AML-193 (cell line): ENCODE results near the gene MAP1LC3B.

ENCODE experiments used
- DNase-seq, 2 experiments: peaks; one replicate each; lab custom pipeline; 2025; lab: John Stamatoyannopoulos, UW

The MAP1LC3B gene

DNA sequence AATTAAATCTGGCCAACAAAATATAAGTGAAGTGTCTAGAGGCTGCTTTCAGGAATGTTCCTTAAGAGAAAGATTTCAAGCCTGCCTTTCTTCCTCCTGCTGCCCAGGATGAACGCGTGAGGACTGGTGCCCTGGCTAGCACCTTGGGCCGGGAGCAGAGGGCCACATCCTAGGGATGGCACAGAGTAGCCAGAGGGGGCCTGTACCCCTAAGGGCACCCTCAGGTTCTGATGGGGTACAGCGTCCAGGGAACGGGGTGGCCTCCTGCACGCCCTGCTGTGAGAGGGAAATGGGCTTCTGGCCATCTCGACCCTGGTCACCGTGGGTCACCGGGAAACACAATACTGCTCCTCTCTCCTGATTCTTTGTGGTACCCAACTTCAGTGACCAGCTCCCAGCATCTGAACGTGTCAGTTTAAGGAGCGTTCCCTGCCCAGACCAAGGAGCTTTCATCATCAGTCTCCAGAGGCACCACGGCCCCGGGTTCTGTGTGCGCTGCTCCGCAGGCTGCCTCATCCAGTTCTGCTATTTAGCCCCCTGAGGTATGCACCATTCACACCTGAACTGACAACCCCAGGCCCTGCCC is 40.3 kb downstream of the MAP1LC3B start:
- no peak for DNase-seq

DNA sequence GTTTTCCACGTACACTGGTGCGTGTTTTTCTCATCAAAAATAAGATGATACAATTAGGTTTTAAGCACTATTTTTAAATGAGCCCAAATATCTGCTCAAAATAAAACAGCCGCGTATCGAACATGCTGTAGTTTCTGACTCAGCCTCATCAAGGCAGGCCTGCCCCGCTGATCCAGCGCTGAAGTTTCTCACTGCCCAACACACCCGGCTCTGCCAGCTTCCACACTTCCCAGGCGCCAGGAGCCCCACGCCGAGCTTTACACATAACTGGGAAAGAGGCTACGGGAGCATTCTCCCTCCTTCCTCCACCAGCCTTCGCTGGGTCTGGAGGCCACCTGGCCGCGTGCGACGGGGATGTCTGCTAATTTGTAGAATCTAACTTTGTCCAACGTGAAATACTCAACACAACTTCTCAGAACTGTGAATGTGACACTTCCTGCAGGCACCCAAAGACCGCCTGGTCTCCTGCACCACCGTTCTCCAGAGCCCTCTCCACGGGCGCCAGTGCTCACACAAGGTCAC is 42.1 kb downstream of the MAP1LC3B start:
- DNase-seq = no peak

DNA sequence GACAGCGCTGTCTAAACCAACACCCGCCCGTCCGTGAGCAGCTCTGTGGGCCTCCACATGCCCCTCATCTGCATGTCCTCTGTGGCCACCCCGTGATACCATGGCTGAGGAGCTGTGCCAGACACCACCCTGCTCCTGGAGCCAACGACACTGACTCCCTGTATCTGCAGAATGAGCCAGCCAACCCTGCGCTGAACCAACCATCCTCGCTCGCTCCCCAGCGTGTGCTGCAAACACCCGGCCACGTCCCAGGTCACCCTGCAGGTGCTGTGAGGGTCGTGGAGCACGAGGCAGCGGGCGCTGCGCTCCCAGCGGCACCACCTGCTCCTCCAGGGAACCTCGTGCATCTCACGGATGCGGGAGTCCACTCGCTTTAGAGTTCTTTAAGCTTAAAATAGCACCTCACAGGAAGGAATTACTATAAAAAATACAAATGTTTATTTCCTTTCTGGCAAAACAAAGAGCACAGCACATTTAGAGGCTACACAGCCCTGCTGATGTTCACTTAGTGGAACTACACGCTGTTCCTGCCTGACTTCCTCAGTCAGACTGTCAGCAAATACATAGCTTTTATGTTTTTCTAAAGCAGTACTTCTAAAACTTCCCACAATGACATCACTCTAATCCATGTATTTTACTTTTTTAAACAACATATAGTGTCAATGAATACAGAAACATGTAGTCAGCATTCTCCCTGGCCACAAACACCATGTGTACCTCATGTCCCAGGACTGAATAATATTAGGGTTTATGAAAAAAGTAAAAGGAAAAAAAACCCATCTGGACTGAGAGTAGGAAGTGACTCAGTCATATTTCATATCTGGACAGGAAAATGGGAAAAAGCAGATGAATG is 43.5 kb downstream of the MAP1LC3B start:
- no peak for DNase-seq

DNA sequence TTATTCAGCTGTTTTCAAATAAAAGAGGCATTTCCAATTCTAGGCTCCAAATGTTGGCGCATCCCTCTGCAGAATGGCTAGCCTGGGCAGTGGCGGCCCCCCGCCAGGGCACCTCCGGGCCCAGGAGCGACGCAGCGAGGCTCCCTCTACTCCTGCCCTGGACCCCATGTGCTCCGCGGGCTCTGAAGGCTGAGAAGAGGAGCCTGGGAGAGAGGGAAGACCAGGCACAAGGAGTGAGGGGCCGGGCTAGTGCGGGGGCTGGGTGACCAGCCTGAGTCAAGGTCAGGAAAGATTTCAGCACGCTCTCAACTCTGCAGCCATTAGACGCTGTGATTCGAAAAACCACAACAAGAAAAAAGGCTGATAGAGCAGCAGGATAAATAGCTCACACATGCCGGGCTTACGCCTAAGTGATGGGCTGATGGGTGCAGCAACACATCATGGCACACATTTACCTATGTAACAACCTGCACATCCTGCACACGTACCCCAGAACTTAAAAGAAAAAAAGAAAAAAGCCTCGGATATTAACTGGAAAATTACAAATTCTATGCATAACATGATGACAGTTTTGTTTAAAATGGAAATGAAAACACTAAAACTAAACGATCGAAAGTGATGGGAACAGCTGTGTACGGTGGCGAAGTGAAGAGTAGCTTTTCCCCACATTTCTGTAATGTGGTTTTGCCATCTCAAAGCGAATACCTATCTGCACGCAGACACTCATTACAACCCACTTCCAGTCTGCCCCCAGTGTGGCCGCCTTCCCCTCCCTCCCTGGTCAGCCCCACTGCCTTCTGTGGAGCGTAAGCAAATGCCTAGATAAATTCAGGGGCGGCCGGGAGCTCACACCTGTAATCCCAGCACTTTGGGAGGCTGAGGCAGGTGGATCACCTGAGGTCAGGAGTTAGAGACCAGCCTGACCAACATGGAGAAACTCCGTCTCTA is 44.4 kb downstream of the MAP1LC3B start:
- DNase-seq = no peak

DNA sequence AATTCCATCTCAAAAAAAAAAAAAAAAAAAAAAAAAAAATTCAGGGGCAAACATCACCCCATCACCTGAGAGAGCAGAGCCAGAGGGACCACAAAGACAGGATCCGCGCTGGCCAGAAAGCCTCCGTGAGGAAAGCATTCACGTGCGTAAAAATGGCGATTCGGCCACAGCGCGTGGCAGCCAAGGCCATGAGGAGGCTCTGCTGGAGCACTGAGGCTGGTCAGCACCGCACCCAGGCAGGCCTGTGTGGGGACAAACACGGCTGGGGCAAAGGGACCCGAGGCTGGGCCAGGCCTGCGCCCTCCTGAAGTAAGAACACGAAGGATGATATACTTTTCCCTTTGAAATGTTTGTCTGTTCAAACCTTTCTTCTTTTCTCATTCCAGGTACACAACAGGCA is 45.2 kb downstream of the MAP1LC3B start:
- DNase-seq = no peak

DNA sequence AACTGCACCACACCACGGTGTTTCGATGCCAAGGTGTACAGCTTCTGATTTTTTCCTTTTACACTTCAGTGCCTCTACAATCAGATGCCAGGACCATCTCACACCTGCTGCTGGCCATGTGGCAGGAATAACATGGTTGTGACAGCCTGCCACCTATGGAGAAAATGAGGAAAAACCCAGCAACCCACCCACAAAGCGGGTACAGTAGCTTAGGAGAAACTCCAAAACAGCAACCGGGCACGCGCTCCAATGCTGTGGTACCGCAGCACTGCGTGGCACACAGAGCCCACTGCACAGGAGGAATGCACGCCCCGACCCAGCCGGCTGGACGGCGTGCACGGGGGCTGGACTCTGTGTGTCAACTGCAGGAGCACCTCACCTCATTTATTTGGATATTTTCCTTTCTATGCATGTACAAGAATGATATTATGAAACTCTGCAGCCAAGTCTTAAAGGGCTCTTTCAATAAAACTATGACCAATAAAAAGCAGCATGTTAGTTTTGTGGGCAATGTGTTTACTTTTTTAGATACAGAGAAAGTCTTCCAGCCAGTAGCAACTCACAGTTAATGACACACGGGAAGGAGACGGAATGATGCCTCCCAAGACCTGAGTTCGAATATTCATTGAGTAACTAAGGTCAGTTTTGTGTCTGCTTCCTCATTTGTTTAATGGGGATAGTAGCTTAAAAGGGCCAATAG is 45.9 kb downstream of the MAP1LC3B start:
- DNase-seq = no peak

DNA sequence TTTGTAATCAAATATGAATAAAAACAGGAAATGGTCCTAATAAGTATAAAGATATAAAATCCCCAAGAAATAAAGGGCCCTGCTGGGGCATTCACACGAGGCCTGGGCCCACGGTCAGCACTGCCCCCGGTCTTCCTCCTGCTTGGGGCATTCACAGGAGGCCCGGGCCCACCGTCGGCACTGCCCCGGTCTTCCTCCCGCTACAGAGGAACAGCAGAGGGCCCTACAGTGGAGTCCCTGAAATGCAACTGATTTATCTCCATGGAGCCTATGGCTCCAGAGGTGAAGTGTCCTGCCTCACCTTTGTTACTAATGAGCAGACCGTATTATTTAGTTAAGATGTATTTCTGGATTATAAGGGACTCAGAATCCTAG is 46.5 kb downstream of the MAP1LC3B start:
- DNase-seq = no peak

DNA sequence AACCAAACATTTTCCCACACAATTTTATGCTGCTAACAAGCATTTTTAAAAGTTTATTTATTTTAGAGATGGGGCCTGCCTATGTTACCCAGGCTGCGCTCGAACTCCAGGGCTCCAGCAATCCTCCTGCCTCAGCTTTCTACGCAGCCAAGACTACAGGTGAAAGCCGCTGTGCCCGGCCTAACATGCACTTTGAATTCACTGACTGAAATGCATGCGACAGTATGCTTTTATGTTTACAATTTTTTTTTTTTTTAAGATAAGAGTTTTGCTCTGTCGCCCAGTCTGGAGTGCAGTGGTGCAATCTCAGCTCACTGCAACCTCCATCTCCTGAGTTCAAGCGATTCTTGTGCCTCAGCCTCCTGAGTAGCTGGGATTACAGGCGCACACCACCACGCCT is 47.8 kb downstream of the MAP1LC3B start:
- no peak for DNase-seq

DNA sequence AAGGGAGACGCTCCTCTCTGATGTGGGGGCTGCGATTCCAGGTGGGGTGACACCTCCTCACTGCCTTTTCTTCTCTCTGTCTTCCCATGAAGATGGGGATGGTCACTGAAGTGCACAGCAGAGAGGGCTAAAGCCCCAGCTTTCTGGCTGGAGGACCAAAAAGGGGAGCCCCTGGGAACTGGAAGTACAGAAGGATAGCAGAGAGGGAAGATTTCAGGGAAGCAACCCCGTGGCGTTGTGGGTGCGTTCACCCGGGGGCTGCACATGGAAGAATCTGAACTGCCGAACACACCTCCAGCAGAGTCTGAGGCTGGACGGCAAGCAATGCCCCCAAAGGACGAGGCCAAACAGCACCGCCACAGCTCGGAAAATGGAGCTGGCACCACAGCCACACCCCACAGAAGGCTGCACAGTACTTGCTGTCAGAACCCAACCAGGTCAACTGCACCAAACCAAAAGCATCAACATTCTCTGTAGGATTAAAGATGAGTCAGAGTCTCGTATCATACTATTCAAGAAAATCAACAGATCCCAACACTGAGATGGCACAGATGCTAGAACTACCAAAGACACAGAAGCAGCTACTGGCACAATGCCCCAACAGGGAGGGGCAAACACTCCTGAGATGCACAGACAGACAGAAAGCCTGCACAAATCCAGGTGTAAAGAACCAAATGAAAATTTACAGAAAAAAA is 49.9 kb downstream of the MAP1LC3B start:
- DNase-seq = no peak

DNA sequence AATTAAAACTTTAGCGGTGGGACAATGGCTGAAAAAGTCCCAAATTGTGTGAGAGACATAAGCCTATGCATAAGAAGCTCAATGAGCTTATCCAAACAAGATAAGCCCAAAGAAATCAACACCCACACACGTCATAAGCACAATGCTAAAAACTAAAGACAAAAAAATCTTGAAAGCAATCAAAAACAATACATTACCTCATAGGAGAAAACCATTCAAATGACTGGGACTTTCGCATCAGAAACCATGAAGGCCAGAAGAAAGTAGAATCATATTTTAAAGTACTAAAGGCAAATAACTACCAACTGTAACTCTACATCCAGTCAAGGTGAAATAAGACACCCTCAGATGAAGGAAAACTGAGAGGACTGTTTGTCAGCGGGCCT is 50.4 kb downstream of the MAP1LC3B start:
- DNase-seq = no peak

DNA sequence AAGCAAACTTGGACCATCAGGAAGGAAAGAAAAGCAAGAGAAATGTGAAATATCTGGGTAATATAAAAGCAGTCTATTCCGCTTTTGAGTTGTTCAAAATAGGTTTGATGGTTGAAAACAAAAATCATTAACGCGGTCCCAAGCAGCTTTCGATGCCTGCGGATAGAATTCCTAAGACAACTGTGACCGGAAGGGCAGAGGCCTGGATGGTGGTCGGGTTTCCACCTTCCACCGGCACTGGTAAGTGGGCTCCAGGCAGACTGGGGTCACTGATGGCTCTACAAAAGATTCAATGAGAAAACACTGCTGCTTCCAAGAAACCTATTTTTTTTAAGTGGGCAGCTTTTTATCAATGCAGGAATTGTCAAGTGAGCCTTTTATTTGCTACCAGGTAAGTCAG is 50.9 kb downstream of the MAP1LC3B start:
- no peak for DNase-seq

DNA sequence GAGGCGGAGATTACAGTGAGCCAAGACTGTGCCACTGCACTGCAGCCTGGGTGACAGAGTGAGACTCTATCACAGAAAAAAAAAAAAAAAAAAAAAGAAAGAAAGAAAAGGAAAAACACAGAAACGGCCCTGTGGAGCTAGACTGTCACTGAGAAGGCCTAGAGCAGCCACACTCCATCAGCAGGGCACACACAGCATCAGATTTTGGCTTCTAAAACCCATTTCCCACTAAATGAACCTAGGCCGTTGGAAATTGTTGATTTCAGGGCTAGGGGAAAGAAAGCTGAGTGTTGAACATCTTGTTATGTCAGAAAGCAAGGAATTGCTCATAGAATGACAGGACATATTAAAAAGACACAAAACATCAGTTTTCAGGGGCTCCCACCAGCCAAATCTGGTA is 51.8 kb downstream of the MAP1LC3B start:
- DNase-seq = no peak

DNA sequence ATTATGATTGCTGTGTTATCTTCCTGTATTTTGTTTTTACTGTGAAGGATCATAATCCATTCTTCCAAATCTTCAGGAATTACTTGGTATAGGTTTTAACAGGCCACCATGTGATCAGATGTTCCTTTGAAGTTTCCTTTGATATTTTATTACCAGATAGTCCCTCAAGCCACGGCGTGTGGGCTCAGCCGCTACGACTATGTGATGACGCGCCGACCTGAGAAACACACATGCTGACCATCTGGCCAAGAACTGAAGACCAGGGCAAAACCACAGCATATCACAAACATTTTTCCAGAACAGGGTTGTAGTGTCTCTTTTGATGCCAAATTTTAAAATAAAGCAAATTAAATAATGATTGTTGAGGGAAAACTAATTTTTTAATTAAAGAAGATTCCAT is 53.4 kb downstream of the MAP1LC3B start:
- no peak for DNase-seq

DNA sequence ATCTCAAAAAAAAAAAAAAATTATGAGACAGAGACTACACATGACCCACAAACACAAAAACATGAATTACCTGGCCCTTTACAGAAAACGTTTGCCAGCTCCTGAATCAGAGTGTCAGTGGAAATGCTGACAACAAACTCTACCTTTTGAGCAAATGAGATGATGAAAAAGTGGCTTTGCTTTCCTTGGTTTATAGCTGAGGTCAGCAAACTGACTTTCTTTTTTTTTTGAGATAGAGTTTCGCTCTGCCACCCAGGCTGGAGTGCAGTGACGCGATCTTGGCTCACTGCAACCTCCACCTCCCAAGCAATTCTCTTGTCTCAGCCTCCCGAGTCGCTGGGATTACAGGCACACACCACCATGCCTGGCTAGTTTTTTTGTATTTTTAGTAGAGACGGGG is 54.3 kb downstream of the MAP1LC3B start:
- no peak for DNase-seq

DNA sequence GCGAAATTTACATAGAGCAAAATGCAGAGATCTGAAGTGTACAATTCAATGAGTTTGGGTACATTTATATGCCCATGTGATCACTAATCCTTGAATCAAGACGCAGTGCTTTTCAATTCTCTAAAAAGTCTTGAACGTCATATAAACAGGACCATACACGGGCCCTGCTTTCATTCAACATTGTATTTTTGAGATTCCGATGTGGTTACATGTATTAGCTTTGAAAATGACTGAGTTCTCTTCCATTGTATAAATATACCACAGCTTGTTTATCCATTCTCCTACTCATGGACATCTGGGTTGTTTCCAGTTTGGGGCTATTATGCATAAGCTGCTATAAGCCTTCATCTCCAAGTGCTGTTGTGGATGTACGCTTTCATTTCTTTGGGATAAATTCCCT is 55.2 kb downstream of the MAP1LC3B start:
- no peak for DNase-seq

DNA sequence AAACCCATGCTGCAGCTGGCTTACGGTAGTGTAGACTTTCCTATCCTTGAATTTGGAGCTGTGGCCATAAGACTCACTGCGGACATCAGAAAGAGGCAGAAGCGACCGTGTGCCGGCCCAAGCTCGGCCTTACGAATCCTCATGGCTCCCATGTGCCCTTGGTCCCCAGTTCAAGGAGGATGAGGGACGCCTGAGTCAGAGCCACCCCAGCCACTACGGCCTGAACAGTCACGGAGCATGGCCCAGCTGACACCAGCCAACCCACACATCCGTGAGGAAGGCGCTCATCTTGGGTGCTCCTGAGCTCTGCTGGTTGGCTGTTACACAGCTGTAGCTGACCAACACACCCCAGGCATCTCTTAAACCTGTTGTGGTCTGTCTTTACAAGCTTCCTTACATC is 56.7 kb downstream of the MAP1LC3B start:
- DNase-seq = no peak

DNA sequence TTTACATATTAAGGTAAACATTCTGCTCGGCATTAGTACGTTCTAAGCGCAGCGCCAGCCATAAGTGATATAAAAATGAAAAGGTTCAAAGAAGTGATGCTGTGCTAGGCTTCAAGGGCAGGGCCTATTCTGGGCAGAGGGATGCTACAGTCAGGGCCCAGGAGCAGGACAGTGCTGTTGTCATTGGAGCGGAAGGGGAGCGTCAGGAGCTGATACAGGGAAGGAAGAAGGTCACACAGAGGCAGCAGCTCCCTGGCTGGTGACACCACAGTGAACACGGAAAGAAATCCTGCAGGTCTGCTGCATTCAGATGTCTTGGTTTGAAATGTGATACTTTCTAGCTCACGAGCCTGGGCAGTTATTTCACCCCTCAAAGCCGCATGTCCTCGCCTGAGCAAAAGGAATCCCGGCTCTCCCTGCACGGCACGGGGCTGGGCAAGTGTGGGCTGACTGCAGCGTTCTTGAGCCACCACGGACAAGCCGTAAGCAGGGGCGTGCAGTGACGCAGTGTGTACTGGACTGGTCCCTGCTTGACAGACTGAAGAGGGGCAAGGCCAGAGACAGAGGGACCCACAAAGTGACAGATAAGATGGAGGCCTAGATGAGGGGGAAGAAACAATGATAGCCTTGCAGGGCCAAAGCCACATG is 59.6 kb downstream of the MAP1LC3B start:
- no peak for DNase-seq

DNA sequence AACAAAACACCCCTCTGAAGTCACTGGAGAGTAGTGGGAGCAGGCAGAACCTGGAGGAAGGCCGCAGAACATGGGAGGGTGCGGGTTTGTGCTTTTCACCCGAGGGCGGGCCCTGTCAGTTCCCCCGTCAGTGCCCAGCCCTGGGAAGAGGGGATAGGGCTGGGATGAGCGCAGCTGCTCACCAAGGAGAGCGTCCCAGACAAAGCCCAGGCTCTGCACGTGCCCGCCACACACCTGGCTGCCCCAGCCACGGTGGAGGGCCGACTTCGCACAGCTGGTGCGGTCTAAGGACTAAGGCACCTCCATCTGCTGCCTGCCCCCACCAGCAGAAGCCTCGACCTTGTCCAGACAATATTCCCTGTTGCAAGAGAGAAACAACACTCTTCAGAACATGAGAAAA is 61.2 kb downstream of the MAP1LC3B start:
- no peak for DNase-seq
